Ishikawa (cell line): ENCODE results near the gene NDUFA5.

Experiments
- CEBPB ChIP-seq: IDR thresholded peaks from 2 replicates; pipeline ENCODE4 v1.6.1; 2012
- CREB1 ChIP-seq: IDR thresholded peaks from 2 replicates; pipeline ENCODE4 v1.6.1; 2012; ENCODE audit warnings: low read depth
- EGR1 ChIP-seq: IDR thresholded peaks from 2 replicates; pipeline ENCODE4 v1.6.1; 2012
- EP300 ChIP-seq: IDR thresholded peaks from 2 replicates; pipeline ENCODE4 v1.6.1; 2012; ENCODE audit warnings: borderline replicate concordance
- FOXM1 ChIP-seq: IDR thresholded peaks from 2 replicates; pipeline ENCODE4 v1.6.1; 2012; ENCODE audit warnings: low read depth, borderline replicate concordance
- NFIC ChIP-seq: IDR thresholded peaks from 2 replicates; pipeline ENCODE4 v1.6.1; 2012
- RAD21 ChIP-seq: IDR thresholded peaks from 2 replicates; pipeline ENCODE4 v1.6.1; 2012; ENCODE audit warnings: low read depth
- REST ChIP-seq: IDR thresholded peaks from 2 replicates; pipeline ENCODE4 v1.6.1; 2012; ENCODE audit warnings: low read depth, mild to moderate bottlenecking
- TAF1 ChIP-seq: IDR thresholded peaks from 2 replicates; pipeline ENCODE4 v1.6.1; 2012; ENCODE audit warnings: low read depth, mild to moderate bottlenecking
- TCF12 ChIP-seq: IDR thresholded peaks from 2 replicates; pipeline ENCODE4 v1.6.1; 2012; ENCODE audit warnings: low read depth
- TEAD4 ChIP-seq: IDR thresholded peaks from 2 replicates; pipeline ENCODE4 v1.6.1; 2012
- USF1 ChIP-seq: IDR thresholded peaks from 2 replicates; pipeline ENCODE4 v1.6.1; 2012
- YY1 ChIP-seq: IDR thresholded peaks from 2 replicates; pipeline ENCODE4 v1.6.1; 2012; ENCODE audit warnings: low read depth
- ZBTB7A ChIP-seq: IDR thresholded peaks from 2 replicates; pipeline ENCODE4 v1.6.1; 2012; ENCODE audit warnings: low read depth
- TF ChIP-seq, protein P1 (sequence below): IDR thresholded peaks from 2 replicates; pipeline ENCODE4 v1.6.1; 2012

Gene NDUFA5

GRCh38 chr7:123548406-123548805 lies 9.2 kb downstream of the NDUFA5 start:
- TF ChIP-seq REST (no peak), ZBTB7A (no peak), RAD21 (no peak), CEBPB (no peak), FOXM1 (no peak), TEAD4 (no peak), EGR1 (no peak)
- TF ChIP-seq, protein P1, sequence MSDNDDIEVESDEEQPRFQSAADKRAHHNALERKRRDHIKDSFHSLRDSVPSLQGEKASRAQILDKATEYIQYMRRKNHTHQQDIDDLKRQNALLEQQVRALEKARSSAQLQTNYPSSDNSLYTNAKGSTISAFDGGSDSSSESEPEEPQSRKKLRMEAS, result no peak

DNA sequence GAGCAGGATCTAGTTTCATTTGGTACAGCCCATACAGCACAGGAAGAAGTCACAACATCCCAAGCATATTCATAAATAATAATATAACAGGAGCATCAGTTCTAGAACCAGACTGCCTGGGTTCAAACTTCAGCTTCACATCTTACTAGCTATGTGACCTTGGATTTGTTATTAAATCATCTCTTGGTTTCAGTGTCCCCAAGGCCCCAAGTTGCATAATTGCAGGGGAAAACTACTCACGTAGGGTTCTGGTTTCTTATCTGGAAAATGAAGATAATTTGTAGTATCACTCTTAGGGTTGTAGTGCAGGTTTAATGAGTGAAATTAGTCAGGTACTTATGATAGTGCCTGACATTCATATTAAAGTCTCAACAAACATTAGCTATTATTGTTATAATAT lies 17.7 kb downstream of the NDUFA5 start:
- TF ChIP-seq ZBTB7A, result no peak

- TF ChIP-seq NFIC (no peak), YY1 (no peak), EP300 (no peak), FOXM1 (no peak), ZBTB7A (no peak), USF1 (no peak), TCF12 (no peak), CREB1 (no peak), TEAD4 (no peak), EGR1 (no peak), REST (no peak), CEBPB (no peak), RAD21 (no peak), TAF1 (no peak)
- TF ChIP-seq, protein P1, result no peak
These were observed 18.7 kb downstream of the NDUFA5 start for GRCh38 chr7:123538897-123539296.

- TF ChIP-seq YY1 (no peak), CEBPB (no peak), EP300 (no peak), USF1 (no peak), TEAD4 (no peak), TAF1 (no peak), NFIC (no peak), FOXM1 (no peak), RAD21 (no peak), CREB1 (no peak), TCF12 (no peak)
- TF ChIP-seq, protein P1, result no peak
These were observed 19.4 kb downstream of the NDUFA5 start for GRCh38 chr7:123538189-123538714.

- peak; percentile 51 for TF ChIP-seq RAD21
- TF ChIP-seq CREB1, result no peak
These were observed 20.5 kb downstream of the NDUFA5 start for GRCh38 chr7:123537026-123537642.

DNA sequence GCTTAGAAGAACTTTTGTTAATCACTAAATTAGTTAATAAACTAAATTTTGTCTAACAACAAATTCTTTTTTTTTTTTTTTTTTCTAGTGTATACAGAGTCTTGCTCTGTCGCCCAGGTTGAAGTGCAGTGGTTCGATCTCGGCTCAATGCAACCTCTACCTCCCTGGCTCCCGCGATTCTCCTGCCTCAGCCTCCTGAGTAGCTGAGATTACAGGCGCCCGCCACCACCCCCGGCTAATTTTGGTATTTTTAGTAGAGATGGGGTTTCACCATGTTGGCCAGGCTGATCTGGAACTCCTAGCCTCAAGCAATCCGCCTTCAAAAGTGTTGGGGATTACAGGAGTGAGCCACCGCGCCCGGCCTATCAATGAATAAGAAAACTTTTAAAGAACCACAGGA lies 22.1 kb downstream of the NDUFA5 start:
- TF ChIP-seq TAF1 (no peak), FOXM1 (no peak), REST (no peak), RAD21 (no peak), USF1 (no peak)
